Stimulated activated CD4-positive, alpha-beta T cell treated with anti-CD3 and anti-CD28 coated beads, Interleukin-12 subunit alpha, Interleukin-12 subunit beta, amount 100 ng/mL, for 48 hours (primary cell): Measurements from ENCODE around the gene PKD2L2.
"Not testable (repeated sequence)": the region's sequence is repeated elsewhere in the genome, so short reads cannot be mapped to it uniquely, and the experiment has no call there.

Experiments
- DNase-seq, 3 donors: peaks; one replicate each; pipeline ENCODE4 v3.0.0-alpha.2; 2020; ENCODE audit warnings: low read depth in 2 of 3, low spot score in 1 of 3

Gene PKD2L2

DNA sequence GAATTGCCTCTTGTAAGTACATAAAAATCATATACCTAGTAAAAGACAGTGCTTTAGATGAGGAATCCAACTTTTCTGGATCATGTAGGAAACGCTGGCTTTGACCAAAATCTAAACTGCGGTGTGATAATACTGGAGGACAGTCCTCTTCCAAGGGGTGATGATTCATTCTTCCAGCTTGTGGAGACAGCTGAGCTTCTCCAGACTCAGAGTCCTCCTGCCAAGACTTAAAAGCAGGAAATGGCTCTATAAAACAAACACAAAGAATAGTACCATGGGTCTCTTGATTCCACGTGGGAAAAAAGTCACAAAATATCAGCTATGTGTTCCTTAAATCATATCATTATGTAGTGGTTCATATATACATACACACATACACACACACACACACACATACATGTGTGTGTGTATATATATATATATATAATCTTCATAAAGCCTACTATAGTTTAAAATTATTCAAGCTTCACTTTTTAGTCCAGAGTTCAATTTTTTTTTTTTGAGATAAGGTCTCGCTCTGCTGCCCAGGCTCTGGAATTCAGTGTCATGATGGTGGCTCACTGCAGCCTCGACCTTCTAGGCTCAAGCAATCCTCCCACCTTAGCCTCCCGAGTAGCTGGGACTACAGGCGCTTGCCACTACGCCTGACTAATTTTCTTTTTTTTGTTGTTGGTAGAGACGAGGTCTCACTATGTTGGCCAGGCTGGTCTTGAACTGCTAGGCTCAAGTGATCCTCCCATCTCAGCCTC, 65.0 kb downstream of the PKD2L2 start:
- DNase-seq = no peak

DNA sequence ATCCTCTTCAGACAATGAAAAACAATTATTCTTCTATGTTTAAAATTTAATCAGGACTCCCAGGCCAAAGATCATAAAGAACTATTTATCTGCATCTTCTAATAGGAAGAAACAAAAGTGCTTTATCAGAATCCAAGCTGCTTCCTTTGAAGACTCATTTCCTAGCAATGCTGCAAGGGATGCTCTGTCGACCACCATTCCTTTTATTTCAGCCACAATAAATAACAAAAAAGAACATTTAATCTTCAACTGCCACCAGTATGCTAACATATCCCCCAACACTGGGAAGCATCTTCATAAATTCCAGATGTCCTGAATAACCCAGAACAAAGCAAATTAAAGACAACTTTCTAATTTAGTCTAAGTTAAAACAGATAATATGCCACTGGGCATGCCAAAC, 68.7 kb downstream of the PKD2L2 start:
- DNase-seq = no peak

DNA sequence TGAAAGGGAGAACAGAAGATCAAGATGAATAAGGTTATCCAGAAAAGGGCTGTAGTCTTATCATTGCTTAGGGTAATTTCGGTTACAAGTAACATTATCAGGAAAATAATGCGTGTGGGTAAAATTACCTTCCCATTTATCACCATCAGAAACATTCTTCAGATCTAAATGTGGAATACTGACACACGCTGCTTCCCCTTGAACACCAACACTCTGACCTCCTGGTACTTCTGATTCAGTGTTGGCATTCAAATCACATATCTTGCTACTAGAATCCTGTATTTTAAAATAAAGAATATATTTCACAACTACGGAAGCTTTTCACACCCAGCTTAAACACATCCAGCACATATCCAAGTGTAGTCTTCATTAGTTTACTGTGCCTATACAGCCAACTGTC, 70.2 kb downstream of the PKD2L2 start:
- no peak for DNase-seq

DNA sequence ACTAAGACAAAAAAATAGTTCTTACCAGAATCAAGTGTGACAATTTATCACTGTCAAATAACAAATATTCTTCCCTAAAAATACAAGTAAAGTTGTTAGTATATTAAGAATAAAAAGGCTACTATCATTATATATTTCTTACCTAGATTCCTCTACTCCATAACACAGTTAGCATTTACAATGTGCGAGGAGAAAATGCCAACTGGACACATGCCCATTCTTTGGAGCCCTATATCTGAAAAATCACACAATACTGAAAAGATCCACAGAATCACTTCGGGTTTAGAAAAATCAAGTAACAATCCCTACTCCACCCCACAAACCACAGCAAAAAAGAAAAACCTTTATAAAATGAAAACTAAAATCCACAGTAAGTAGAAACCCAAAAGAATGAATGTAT, 70.9 kb downstream of the PKD2L2 start:
- DNase-seq = no peak

DNA sequence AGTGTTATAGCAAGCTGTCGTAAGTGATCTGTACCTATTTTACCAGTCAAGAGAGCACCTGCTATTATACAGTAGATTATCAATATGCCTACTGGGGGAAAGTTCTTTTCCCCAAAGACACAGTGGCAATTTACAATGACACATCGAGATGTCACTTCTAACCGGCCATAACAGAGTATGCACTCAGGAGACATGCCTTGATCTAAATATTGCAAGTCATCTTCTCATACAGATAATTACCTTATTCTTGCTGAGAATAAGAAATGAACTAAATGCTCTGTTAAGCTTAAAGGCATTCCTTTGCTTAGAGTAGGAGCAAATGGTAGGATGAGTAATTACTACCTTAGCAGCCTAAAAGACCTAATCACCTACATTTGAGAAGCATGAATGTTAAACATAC, 71.6 kb downstream of the PKD2L2 start:
- DNase-seq = no peak

DNA sequence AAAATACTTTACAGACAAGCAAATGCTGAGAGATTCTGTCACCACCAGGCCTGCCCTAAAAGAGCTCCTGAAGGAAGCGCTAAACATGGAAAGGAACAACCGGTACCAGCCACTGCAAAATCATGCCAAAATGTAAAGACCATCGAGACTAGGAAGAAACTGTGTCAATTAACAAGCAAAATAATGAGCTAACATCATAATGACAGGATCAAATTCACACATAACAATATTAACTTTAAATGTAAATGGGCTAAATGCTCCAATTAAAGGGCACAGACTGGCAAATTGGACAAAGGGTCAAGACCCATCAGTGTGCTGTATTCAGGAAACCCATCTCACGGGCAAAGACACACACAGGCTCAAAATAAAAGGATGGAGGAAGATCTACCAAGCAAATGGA, 81.1 kb downstream of the PKD2L2 start:
- not testable (repeated sequence) for DNase-seq

DNA sequence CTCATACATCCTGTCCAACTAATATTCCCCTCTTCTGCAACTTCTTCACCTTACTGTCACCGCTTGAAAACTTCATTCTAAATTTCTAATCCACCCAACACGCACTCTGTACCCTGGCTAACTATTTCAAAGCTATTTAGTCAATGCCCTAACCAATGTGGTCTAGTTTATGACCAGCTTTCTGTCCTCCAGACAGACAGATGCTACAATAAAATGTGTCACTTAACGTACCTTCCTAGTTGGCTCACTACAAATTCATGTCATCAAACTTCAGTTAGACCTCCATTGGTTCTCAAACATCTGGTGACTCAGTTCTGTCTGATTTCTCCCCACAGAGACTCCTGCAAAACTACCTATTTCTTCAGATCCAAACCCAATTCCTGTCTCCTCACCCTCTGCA, 86.0 kb downstream of the PKD2L2 start:
- no peak for DNase-seq

DNA sequence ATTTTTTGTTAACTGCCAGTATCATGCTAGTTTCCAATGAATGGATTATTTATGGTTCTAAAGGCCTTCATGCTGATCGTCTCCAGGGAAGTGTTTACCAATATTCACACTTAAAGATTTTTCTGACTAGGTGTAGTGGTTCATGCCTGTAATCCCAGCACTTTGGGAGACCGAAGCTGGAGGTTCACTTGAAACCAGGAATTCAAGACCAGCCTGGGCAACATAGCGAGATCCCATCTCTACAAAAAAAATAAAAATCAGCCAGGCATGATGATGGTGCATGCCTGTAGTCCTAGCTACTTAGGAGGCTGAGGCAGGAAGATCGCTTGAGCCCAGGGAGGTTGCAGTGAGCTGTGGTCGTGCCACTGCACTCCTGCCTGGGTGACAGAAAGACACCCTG, 100.2 kb downstream of the PKD2L2 start:
- DNase-seq = no peak
